ENCODE results near the gene DOCK2. TPM values are rescaled to one million over a fixed set of nuclear protein-coding genes. Genes with fewer than 3 reads are reported as not detected.

DOCK2 gene
- total and polyA plus RNA-seq, 2 donors (not counting 1 experiment from before 2014, with no cell fraction given), result 112 to 330 TPM

- no peak overlapping the region for H3K27ac ChIP-seq (ENCODE audit: low read length in 2 of 2)
- TF ChIP-seq, protein P1, sequence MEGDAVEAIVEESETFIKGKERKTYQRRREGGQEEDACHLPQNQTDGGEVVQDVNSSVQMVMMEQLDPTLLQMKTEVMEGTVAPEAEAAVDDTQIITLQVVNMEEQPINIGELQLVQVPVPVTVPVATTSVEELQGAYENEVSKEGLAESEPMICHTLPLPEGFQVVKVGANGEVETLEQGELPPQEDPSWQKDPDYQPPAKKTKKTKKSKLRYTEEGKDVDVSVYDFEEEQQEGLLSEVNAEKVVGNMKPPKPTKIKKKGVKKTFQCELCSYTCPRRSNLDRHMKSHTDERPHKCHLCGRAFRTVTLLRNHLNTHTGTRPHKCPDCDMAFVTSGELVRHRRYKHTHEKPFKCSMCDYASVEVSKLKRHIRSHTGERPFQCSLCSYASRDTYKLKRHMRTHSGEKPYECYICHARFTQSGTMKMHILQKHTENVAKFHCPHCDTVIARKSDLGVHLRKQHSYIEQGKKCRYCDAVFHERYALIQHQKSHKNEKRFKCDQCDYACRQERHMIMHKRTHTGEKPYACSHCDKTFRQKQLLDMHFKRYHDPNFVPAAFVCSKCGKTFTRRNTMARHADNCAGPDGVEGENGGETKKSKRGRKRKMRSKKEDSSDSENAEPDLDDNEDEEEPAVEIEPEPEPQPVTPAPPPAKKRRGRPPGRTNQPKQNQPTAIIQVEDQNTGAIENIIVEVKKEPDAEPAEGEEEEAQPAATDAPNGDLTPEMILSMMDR (IDR thresholded peaks at IDR 0.05), result no peak
- no peak for TF ChIP-seq EZH2 (IDR thresholded peaks at IDR 0.05; ENCODE audit: borderline replicate concordance, insufficient read depth, low read depth, low read length, poor library complexity, severe bottlenecking)
- H3K36me3 ChIP-seq (replicated peaks in 1 of 2; ENCODE audit: control extremely low read depth in 1 of 2, control insufficient read depth in 1 of 2, extremely low read depth in 1 of 2, insufficient read depth in 2 of 2, low read length in 1 of 2), result peaks cover 35 to 92% of the 10 kb centered on the region in 2 experiments
- 83% methylated on average over 1 of the region's 1 CpG for WGBS (ENCODE audit: insufficient coverage)
- Mint-ChIP-seq H3K4me1 (no peaks in the 10 kb centered on the region), H3K27ac (no peak overlapping the region), H3K27me3 (no peaks in the 10 kb centered on the region), H3K9me3 (ENCODE audit: insufficient read depth) (no peaks in the 10 kb centered on the region), H3K4me3 (no peak overlapping the region)
- H3K9me3 ChIP-seq (ENCODE audit: control extremely low read depth in 1 of 3, control insufficient read depth in 2 of 3, insufficient read depth in 1 of 3, low read length in 2 of 3), result no peaks in the 10 kb centered on the region
- intact Hi-C loops (cut with micrococcal nuclease), result no loop called here
- CTCF ChIA-PET, result no interaction called here
- no peak overlapping the region for H3K4me3 ChIP-seq (ENCODE audit: control extremely low read depth in 1 of 5, extremely low read depth in 1 of 5, insufficient read depth in 1 of 5, low read depth in 2 of 5, low read length in 4 of 5)
- no peak overlapping the region for H3K4me2 ChIP-seq (replicated peaks; ENCODE audit: low read depth, low read length, poor library complexity, severe bottlenecking)
- no peaks in the 10 kb centered on the region for H3K4me1 ChIP-seq (ENCODE audit: control insufficient read depth in 2 of 2, insufficient read depth in 2 of 2, low read length in 2 of 2)
- H3K9ac ChIP-seq (ENCODE audit: low read length), result no peak overlapping the region
- H2AFZ ChIP-seq (ENCODE audit: insufficient read depth, low read depth, low read length, poor library complexity, severe bottlenecking), result no peak overlapping the region
- DNase-seq (no peak), ATAC-seq (ENCODE audit: low read depth) (no peak)
- H3K79me2 ChIP-seq (ENCODE audit: control insufficient read depth, insufficient read depth, low read length), result peaks cover 24% of the 10 kb centered on the region
- no peaks in the 10 kb centered on the region for H3K27me3 ChIP-seq (replicated peaks in 1 of 4; ENCODE audit: control extremely low read depth in 1 of 4, control insufficient read depth in 3 of 4, insufficient read depth in 4 of 4, low read length in 3 of 4)
- peaks cover 22% of the 10 kb centered on the region for H4K20me1 ChIP-seq (ENCODE audit: control insufficient read depth, insufficient read depth, low read length, poor library complexity, severe bottlenecking)
- POLR2A ChIA-PET, result no interaction called here
Observed at GRCh38 chr5:169691471-169691870, 54.4 kb downstream of the DOCK2 start.

GRCh38 chr5:169694091-169694625 lies 57.1 kb downstream of the DOCK2 start:
- DNase-seq, result no peak
- WGBS (ENCODE audit: insufficient coverage), result 100% methylated on average over 3 of the region's 3 CpGs
- intact Hi-C loops (cut with micrococcal nuclease), result no loop called here
- H3K9me3 ChIP-seq (ENCODE audit: control extremely low read depth in 1 of 3, control insufficient read depth in 2 of 3, insufficient read depth in 1 of 3, low read length in 2 of 3), result no peaks in the 10 kb centered on the region
- no peak overlapping the region for H3K9ac ChIP-seq (ENCODE audit: low read length)
- no peak overlapping the region for H3K27ac Mint-ChIP-seq
- TF ChIP-seq, protein P1 (IDR thresholded peaks at IDR 0.05), result no peak
- TF ChIP-seq EZH2 (IDR thresholded peaks at IDR 0.05; ENCODE audit: borderline replicate concordance, insufficient read depth, low read depth, low read length, poor library complexity, severe bottlenecking), result no peak
- CTCF ChIA-PET, result no interaction called here
- H4K20me1 ChIP-seq (ENCODE audit: control insufficient read depth, insufficient read depth, low read length, poor library complexity, severe bottlenecking), result peaks cover 22% of the 10 kb centered on the region
- H3K4me2 ChIP-seq (replicated peaks; ENCODE audit: low read depth, low read length, poor library complexity, severe bottlenecking), result no peak overlapping the region
- H3K4me1 ChIP-seq (ENCODE audit: control insufficient read depth in 2 of 2, insufficient read depth in 2 of 2, low read length in 2 of 2), result no peaks in the 10 kb centered on the region
- no peak overlapping the region for H3K27ac ChIP-seq (ENCODE audit: low read length in 2 of 2)
- H3K27me3 ChIP-seq (replicated peaks in 1 of 4; ENCODE audit: control extremely low read depth in 1 of 4, control insufficient read depth in 3 of 4, insufficient read depth in 4 of 4, low read length in 3 of 4), result no peaks in the 10 kb centered on the region
- no peaks in the 10 kb centered on the region for H3K9me3 Mint-ChIP-seq (ENCODE audit: insufficient read depth)
- ATAC-seq (ENCODE audit: low read depth), result no peak
- no peak overlapping the region for H3K4me3 ChIP-seq (ENCODE audit: control extremely low read depth in 1 of 5, extremely low read depth in 1 of 5, insufficient read depth in 1 of 5, low read depth in 2 of 5, low read length in 4 of 5)
- peaks cover 24% of the 10 kb centered on the region for H3K79me2 ChIP-seq (ENCODE audit: control insufficient read depth, insufficient read depth, low read length)
- POLR2A ChIA-PET, result no interaction called here
- H3K4me1 Mint-ChIP-seq, result no peaks in the 10 kb centered on the region
- no peaks in the 10 kb centered on the region for H3K27me3 Mint-ChIP-seq
- peaks cover 23 to 96% of the 10 kb centered on the region in 2 experiments for H3K36me3 ChIP-seq (replicated peaks in 1 of 2; ENCODE audit: control extremely low read depth in 1 of 2, control insufficient read depth in 1 of 2, extremely low read depth in 1 of 2, insufficient read depth in 2 of 2, low read length in 1 of 2)
- no peak overlapping the region for H2AFZ ChIP-seq (ENCODE audit: insufficient read depth, low read depth, low read length, poor library complexity, severe bottlenecking)
- no peak overlapping the region for H3K4me3 Mint-ChIP-seq
